Stimulated activated CD8-positive, alpha-beta memory T cell treated with anti-CD3 and anti-CD28 coated beads, Interleukin-15, amount 100 ng/mL, for 48 hours (primary cell): ENCODE measurements around the gene LIPE.
"Not testable (repeated sequence)": the region's sequence is repeated elsewhere in the genome, so short reads cannot be mapped to it uniquely, and the experiment has no call there.

ENCODE experiments used
- DNase-seq, 2 donors: peaks; one replicate each; pipeline ENCODE4 v3.0.0-alpha.2; 2020; ENCODE audit warnings: low read depth in 2 of 2

Gene LIPE, protein sequence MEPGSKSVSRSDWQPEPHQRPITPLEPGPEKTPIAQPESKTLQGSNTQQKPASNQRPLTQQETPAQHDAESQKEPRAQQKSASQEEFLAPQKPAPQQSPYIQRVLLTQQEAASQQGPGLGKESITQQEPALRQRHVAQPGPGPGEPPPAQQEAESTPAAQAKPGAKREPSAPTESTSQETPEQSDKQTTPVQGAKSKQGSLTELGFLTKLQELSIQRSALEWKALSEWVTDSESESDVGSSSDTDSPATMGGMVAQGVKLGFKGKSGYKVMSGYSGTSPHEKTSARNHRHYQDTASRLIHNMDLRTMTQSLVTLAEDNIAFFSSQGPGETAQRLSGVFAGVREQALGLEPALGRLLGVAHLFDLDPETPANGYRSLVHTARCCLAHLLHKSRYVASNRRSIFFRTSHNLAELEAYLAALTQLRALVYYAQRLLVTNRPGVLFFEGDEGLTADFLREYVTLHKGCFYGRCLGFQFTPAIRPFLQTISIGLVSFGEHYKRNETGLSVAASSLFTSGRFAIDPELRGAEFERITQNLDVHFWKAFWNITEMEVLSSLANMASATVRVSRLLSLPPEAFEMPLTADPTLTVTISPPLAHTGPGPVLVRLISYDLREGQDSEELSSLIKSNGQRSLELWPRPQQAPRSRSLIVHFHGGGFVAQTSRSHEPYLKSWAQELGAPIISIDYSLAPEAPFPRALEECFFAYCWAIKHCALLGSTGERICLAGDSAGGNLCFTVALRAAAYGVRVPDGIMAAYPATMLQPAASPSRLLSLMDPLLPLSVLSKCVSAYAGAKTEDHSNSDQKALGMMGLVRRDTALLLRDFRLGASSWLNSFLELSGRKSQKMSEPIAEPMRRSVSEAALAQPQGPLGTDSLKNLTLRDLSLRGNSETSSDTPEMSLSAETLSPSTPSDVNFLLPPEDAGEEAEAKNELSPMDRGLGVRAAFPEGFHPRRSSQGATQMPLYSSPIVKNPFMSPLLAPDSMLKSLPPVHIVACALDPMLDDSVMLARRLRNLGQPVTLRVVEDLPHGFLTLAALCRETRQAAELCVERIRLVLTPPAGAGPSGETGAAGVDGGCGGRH

DNA sequence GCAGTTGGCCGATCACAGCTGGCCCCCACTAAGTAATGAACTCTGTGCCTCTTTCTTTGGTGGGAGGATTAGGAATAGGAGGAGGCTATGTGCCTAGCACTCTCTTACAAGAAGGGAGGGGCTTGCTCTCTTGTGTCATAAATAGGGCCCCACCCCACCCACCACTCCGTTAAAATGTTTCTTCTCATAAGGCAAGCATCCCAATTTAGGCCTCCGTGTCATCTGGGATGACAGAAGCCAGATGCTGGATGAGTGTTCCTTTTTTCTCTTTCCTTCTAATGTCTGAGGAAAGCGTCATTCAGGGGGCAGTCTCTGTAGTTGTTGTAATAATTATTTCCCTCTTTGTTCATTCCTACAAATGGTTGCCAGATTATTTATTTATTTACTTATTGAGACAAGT is at the start of gene LIPE:
Gene LIPE, minus strand, starts transcription at position 76 of the 400 bp plus-strand sequence. CDS start 239 bp downstream, outside the sequence.
- DNase-seq: no peak

GRCh38 chr19:42475366-42475765 is 48.2 kb upstream of the LIPE start:
- DNase-seq: no peak

- no peak for DNase-seq
Measured at GRCh38 chr19:42474743-42475142, 47.6 kb upstream of the LIPE start.

DNA sequence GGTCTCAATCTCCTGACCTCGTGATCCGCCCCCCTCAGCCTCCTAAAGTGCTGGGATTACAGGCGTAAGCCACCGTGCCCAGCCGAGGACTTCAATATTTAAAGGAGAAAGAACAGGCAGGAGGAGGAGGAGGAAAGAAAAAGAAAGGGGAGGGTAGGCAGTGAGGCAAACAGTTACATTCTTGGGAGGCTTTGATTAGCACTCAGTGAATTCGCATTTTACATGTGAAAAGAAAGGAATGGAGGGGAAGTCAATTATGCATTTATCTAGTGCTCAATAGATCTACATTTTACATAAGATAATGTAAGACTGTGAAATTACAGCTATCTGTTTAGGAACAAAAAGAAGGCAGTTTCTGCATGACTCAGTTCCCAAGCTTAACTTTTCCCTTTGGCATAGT is 46.5 kb upstream of the LIPE start:
- DNase-seq: no peak

DNA sequence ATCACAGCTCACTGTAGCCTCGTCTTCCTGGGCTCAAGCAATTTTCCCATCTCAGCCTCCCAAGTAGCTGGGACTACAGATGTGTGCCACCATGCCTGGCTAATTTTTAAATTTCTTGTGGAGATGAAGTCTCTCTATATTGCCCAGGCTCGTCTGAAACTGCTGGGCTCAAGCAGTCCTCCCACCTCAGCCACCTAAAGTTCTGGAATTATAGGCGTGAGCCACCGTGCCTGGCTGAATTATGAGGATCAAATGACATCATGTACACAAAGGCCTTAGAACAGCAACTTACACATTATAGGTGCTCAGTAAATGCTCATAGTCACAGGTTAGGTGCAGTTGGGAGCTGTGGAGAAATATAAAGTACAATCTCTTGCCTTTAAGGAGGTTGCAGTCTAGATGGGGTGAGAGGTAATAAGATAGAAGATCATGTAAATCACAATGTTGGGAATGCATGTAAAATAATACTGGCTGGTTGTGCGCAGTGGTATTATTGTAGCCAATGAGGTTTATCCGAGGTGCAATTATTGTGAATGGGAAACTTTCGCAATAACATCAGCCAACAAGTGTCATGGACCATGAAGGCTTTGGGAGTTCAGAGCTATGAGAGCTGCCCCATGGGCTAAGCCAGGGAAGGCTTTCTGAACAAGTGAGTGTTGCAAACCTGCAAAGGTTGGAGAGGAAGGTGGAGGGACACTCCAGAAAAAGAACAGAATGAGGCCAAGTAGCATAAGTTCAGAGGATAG is 45.4 kb upstream of the LIPE start:
- no peak for DNase-seq

DNA sequence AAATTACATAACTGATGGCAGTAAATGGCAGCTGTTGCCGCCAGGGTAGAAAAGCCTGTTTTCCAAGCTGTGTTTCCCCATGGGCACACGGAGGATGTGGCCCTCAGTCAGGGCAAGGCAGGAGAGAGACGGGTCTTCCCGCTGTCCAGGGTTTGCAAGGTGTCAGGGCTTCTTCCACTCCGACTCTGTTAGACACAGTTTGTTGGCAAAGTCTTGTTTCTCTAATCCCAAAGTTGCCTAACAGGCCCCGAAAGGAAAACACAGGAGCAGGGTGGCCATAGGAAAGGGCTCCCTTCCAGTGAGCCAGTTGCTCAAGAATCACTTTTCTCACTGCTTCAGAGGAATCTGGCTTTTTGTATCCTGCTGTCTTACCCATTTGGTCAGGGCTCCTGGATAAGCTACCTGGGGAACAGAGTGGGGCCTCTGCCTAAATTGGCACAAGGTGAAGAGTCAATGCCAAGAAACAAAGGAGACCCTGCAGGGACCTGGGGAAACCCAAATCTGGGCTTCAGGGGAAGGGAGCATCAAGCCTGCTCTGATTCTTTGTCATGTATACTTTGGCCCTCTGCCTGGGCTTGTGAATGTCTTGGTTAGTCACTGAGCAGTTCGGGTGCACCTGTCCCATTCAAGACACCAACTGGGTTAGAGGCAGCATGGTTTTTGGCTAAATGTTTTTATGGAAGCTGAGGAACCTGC is 44.5 kb upstream of the LIPE start:
- no peak for DNase-seq

DNA sequence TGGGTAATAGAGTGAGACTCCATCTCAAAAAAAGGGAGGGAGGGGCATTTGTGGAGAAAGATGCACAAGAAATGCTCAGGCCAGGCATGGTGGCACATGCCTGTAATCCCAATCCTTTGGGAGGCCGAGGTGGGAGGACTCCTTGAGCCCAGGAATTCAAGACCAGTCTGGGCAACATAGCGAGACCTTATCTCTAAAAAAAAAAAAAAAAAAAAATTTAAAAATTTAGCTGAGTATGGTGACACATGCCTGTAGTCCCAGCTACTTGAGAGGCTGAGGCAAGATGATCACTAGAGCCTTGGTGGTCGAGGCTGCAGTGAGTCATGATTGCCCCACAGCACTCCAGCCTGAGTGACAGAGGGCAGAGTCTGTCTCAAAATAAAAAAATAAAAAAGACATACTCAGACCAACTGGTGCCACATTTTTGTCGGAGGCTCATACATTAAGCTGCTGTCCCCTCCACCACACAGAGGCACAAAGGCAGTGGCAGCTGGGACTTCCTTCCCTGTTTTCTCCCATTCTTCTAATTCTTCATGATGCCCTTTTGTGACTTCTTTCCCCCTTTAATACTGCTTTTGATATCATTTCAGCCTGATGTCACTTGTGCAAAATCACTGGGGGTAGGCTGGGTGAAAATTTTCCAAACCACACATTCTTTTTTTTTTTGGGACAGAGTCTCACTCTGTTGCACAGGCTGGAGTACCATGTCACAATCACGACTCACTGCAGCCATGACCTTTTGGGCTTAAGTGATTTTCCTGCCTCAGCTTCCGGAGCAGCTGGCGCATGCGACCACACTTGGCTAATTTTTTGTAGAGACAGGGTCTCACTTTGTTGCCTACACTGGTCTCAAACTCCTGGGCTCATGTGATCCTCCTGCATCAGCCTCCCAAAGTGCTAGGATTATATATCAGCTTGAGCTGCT is 42.4 kb upstream of the LIPE start:
- DNase-seq: peak; percentile 25 to 37

GRCh38 chr19:42468273-42468796 is 41.1 kb upstream of the LIPE start:
- no peak for DNase-seq

DNA sequence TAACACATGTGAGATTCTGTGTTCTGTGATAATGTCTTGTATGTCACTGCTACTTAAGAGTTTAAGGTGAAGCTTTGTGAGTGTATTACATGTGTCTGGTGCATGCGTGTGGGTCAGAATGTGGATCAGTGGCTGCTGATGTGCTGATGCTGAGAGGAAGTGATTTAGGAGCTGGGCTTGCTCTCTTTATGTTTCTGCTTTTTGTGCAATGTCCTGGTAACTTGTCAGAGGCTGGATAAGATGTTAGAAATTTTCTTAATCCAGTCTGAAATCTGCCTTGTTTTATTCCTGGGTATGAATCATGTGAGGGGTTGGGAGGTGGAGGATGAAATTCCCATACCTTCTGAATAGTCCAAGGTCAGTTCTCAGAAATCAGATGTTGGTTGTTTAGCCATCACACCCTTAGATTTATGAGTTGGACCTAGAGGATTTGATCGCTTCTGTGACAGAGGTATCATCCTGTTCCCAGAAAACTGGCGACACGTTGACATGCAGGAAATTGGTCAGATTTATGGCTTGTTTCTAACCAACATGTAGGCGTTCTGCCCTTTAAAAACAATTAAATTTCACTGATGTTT is 40.1 kb upstream of the LIPE start:
- DNase-seq: no peak

- no peak for DNase-seq
Measured at GRCh38 chr19:42466521-42467182, 39.5 kb upstream of the LIPE start.

- DNase-seq: no peak
Measured at GRCh38 chr19:42465827-42466280, 38.7 kb upstream of the LIPE start.

GRCh38 chr19:42461700-42462324 is 34.6 kb upstream of the LIPE start:
- no peak for DNase-seq

- not testable (repeated sequence) for DNase-seq
Measured at GRCh38 chr19:42461231-42461630, 34.0 kb upstream of the LIPE start.

DNA sequence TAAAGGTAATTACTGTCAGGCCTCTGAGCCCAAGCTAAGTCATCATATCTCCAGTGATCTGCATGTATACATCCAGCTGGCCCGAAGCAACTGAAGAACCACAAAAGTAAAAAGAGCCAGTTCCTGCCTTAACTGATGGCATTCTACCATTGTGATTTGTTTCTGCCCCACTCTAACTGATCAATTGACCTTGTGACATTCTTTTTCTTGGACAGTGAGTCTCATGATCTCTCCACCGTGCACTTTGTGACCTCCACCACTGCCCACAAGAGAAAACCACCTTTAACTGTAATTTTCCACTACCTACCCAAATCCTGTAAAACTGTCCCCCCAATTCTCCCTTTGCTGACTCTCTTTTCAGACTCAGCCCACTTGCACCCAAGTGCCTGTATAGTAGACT is 32.7 kb upstream of the LIPE start:
- DNase-seq: no peak

GRCh38 chr19:42455621-42456081 is 28.5 kb upstream of the LIPE start:
- DNase-seq: no peak

- no peak for DNase-seq
Measured at GRCh38 chr19:42455086-42455485, 27.9 kb upstream of the LIPE start.

GRCh38 chr19:42452590-42452989 is 25.4 kb upstream of the LIPE start:
- DNase-seq: no peak

GRCh38 chr19:42450314-42450934 is 23.2 kb upstream of the LIPE start:
- peak; percentile 56 to 64 for DNase-seq
